Retinal pigment epithelial cell (primary cell): ENCODE measurements around the gene RNF150.

Source experiments
- DNase-seq: peaks from one replicate; pipeline ENCODE4 v3.0.0-alpha.2; 2010; ENCODE audit warnings: low read depth
- H3K4me3 ChIP-seq: 2 replicates; pipeline ENCODE4 v1.5.1; 2011; ENCODE audit warnings: mild to moderate bottlenecking, low read length, control low read depth, moderate library complexity
- TF ChIP-seq, protein P1 (sequence below): conservative IDR thresholded peaks from 2 replicates; pipeline ENCODE4 v1.5.1; 2011; ENCODE audit warnings: low read depth, low read length, control low read depth, inconsistent platforms

Gene RNF150

DNA sequence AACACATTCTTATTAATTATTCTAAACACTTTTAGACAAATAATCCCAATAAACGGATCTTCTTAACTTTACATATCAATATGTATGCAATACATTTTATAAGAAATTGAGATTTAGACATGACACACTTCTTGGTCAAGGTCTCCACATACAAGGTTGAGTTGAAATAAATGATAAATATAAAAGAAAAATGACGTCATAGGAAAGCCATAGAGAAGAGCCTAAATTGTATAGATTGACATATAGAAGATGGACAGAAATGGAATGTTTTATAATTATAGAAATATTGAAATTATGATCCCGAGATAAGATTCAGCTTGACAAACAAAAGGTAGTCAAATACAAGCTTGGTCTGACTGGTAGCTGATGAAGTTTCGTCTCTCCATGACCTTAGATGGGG is 87.4 kb downstream of the RNF150 start:
- H3K4me3 ChIP-seq, result no peak overlapping the region
- TF ChIP-seq, protein P1, sequence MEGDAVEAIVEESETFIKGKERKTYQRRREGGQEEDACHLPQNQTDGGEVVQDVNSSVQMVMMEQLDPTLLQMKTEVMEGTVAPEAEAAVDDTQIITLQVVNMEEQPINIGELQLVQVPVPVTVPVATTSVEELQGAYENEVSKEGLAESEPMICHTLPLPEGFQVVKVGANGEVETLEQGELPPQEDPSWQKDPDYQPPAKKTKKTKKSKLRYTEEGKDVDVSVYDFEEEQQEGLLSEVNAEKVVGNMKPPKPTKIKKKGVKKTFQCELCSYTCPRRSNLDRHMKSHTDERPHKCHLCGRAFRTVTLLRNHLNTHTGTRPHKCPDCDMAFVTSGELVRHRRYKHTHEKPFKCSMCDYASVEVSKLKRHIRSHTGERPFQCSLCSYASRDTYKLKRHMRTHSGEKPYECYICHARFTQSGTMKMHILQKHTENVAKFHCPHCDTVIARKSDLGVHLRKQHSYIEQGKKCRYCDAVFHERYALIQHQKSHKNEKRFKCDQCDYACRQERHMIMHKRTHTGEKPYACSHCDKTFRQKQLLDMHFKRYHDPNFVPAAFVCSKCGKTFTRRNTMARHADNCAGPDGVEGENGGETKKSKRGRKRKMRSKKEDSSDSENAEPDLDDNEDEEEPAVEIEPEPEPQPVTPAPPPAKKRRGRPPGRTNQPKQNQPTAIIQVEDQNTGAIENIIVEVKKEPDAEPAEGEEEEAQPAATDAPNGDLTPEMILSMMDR, result no peak
- no peak for DNase-seq

DNA sequence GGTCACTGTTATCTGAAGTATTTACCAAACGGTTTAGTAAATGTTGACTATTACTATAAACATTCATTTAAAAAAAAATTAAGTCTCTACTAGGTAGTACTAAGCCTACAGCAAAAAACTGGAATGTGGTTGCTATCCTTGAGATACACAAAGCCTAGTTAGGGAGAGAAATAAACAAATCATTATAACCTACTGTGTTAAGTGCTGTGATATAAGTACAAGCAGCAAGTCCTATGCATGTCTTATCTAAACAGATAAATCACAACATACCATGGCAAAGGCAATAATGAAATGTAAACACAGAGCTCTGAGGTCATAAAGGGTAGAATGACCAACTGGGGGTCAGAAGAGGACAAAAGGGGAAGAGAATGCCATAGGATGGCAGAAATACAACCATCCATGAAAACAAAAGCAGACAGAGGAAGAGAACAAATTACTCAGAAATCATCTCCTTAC is 92.2 kb downstream of the RNF150 start:
- TF ChIP-seq, protein P1, result no peak
- no peak for DNase-seq
- no peak overlapping the region for H3K4me3 ChIP-seq

DNA sequence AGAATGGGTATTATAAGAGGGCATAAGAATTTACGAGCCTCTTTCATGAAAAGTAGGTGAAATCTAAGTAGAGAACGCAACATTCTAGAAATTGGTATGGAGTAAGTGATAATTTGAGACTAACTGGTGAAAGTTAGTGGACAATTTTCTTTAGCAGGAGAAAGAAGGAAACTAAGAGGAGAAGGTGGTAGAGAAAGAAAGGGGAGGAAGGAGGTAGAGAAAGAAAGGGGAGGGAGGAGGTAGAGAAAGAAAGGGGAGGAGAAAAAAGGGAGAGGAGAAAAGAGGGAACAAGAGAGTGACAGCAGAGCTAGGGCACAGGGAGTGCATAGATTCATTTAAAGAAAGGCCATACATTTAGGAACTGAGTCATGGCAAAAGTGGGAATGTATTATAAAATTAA is 94.1 kb downstream of the RNF150 start:
- no peak overlapping the region for H3K4me3 ChIP-seq
- TF ChIP-seq, protein P1, result no peak
- DNase-seq, result no peak

DNA sequence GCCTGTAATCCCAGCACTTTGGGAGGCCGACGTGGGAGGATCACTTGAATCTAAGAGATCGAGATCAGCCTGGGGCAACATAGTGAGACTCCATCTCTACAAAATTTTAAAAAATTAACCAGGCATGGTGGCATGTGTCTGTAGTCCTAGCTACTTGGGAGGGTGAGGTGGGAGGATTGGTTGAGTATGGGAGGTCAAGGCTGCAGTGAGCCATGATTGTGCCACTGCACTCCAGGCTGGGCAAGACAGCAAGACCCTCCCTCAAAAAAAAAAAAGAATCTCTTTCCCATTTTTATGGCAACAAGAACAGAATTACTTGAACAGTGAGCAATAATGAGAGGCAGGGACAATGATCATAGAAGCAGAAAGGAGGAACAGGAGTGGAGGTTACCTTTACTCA is 94.8 kb downstream of the RNF150 start:
- TF ChIP-seq, protein P1, result no peak
- DNase-seq, result no peak
- H3K4me3 ChIP-seq, result no peak overlapping the region

DNA sequence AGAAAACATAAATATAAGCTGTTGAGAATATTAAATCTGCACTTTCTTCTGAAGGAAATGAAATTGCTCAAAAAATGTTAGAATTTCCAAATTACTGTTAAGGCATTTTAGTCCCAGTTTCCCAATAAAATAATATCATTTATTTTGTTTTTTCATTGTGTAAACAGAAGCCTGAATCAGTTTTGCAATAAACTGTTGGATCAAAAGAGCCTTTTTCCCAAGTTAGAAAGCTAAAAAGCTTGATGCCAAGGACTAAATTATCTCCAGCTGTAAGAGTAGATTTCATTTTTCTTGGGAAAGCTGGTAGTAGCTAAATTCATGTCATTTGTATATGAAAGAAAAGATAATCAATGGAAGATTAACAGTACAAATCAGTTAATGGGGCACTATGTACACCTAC is 95.8 kb downstream of the RNF150 start:
- TF ChIP-seq, protein P1, result no peak
- DNase-seq, result no peak
- no peak overlapping the region for H3K4me3 ChIP-seq

DNA sequence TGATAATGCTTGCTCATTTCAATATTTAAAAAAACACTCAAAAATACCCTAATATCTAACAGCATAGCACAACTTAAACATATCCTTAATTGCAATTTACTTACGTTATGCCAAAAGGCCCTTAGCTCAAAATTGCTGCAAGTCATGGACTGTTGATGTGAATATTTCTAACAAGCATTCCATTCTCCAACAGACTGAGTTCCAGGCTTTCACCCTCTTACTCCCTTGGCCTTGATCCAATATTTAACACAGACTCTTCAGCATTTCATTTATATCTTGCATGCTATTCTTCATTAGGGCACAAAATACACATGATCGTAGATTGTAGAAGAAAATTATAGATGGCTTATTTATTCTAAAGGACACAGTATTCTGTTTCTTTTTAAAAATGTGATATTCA is 96.5 kb downstream of the RNF150 start:
- DNase-seq, result peak; percentile 30
- TF ChIP-seq, protein P1, result no peak
- no peak overlapping the region for H3K4me3 ChIP-seq

DNA sequence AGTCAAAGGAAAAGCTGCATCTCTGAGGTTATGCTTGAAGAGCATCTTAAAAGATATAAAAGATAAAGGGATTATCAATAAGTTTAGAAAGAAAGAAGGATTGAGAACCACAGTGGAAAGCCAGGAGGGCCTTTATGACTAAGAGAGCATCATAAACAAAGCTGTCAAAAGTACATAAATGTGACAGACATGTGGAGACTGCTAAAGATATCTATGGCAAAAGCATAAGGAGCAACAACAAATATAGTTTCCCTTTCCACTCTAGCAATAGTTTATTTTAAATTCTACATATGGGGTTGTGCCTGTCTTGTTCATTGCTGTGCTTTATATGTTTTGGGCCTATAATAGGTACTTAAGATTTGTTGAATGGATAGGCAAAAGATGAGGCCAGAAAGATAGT is 97.3 kb downstream of the RNF150 start:
- TF ChIP-seq, protein P1, result no peak
- no peak for DNase-seq
- no peak overlapping the region for H3K4me3 ChIP-seq
